ENCODE data around the gene TRNAU1AP.

Gene TRNAU1AP

DNA sequence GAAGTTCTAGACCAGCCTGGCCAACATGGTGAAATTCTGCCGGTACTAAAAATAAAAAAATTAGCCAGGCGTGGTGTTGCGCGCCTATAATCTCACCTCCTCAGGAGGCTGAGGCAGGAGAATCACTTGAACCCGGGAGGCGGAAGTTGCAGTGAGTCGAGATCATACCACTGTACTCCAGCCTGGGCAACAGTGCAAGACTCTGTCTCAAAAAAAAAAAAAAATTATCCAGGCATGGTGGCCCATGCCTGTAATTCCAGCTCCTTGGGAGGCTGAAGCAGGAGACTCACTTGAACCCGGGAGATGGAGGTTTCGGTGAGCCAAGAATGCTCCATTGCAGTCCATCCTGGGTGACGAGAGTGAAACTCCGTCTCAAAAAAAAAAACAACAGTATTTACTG lies 20.7 kb downstream of the TRNAU1AP start:
- TF ChIP-seq, protein P1, sequence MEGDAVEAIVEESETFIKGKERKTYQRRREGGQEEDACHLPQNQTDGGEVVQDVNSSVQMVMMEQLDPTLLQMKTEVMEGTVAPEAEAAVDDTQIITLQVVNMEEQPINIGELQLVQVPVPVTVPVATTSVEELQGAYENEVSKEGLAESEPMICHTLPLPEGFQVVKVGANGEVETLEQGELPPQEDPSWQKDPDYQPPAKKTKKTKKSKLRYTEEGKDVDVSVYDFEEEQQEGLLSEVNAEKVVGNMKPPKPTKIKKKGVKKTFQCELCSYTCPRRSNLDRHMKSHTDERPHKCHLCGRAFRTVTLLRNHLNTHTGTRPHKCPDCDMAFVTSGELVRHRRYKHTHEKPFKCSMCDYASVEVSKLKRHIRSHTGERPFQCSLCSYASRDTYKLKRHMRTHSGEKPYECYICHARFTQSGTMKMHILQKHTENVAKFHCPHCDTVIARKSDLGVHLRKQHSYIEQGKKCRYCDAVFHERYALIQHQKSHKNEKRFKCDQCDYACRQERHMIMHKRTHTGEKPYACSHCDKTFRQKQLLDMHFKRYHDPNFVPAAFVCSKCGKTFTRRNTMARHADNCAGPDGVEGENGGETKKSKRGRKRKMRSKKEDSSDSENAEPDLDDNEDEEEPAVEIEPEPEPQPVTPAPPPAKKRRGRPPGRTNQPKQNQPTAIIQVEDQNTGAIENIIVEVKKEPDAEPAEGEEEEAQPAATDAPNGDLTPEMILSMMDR (IDR thresholded peaks at IDR 0.05; ENCODE audit: extremely low read depth, insufficient read depth, missing control alignments), result no peak
- in situ Hi-C loops (cut with MboI; ENCODE audit: low pct_unique_long_range_greater_than_20kb, low sequenced_read_pairs, unreplicated experiment), result no loop called here
- DNase-seq (ENCODE audit: low spot score), result no peak

DNA sequence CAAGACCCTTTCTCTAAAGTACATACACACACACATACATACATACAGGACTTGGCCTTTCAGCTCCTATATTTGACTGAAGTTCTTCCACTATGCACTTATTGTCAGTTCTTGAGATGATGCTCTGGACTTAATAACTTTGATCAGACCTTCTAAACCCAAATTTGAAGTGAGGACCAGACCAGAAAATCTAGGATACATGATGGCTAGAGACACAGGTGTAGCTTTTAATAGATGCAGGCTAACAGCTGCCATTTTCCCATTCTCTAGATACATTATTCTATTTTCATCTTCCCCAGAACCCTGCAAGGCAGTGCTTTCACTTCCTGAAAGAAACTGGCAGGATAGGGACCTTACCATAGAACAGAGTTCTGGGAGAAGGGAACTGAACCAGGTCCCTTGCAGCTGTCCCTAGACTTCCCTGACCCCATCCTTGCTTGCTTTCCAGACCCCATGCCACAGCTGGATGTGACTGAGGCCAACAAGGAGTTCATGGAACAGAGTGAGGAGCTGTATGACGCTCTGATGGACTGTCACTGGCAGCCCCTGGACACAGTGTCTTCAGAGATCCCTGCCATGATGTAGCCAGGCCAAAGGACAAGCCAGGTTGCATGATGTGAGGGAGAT lies 24.3 kb downstream of the TRNAU1AP start:
- TF ChIP-seq, protein P1 (IDR thresholded peaks at IDR 0.05; ENCODE audit: extremely low read depth, insufficient read depth, missing control alignments), result no peak
- DNase-seq (ENCODE audit: low spot score), result peak; percentile 9
- in situ Hi-C loops (cut with MboI; ENCODE audit: low pct_unique_long_range_greater_than_20kb, low sequenced_read_pairs, unreplicated experiment), result no loop called here

DNA sequence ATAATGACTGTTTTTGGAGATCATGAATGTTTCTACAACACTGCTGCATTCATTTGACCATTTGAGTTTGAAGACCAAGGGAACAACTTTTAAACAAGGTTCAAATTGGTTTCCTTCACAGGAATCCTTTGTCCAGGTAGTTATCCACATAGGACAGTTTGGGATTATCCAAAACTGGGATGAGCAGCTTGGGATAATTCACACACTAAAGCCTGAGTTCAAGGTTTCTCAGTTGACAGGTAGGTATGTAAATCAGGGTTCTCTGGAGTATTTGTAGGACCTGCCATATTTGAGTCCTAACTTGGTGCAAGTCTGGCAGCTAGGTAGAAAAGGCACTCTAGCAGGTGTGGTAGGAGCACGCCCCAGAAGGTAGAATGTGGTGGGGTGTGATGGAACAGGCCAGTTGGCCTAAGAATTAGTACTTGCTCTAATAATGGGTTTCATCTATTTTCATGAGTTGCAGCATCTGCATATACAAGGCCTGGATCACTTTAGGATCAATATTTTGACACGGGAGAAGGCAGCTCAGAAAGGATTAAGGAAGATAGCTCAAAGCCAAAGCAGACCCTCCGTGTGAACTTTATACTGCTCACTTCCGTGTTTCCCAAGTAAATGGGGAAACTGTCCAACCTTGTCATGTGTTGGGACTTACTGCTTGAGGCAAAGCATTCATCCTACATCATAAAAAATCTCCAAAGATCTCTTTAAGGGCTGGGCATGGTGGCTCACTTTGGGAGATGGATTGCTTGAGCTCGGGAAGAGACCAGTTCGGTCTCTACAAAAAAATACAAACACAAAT lies 25.1 kb downstream of the TRNAU1AP start:
- DNase-seq (ENCODE audit: low spot score), result peak; percentile 10
- TF ChIP-seq, protein P1 (IDR thresholded peaks at IDR 0.05; ENCODE audit: extremely low read depth, insufficient read depth, missing control alignments), result no peak
- in situ Hi-C loops (cut with MboI; ENCODE audit: low pct_unique_long_range_greater_than_20kb, low sequenced_read_pairs, unreplicated experiment), result no loop called here

- TF ChIP-seq, protein P1 (IDR thresholded peaks at IDR 0.05; ENCODE audit: extremely low read depth, insufficient read depth, missing control alignments), result no peak
- DNase-seq (ENCODE audit: low spot score), result no peak
- in situ Hi-C loops (cut with MboI; ENCODE audit: low pct_unique_long_range_greater_than_20kb, low sequenced_read_pairs, unreplicated experiment), result no loop called here
Observed at GRCh38 chr1:28578696-28579218, 25.9 kb downstream of the TRNAU1AP start.

DNA sequence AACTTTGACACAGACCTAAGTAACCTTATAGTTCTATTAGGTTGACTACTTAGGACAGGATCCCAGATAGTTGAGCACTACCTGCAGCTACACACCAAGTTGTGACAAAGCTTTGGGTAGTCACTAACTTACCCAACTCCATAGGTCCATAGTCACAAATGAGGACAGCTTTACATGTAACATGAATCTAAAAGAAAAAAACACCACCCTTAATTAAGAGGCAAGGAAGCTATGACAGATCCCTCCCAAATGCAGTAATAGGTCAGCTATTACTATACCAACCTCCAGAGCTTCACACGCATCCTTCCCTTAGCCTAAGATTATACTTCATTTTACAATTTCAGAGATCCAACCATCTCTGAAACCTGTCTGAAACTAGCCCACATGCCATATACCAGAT lies 26.5 kb downstream of the TRNAU1AP start:
- in situ Hi-C loops (cut with MboI; ENCODE audit: low pct_unique_long_range_greater_than_20kb, low sequenced_read_pairs, unreplicated experiment), result no loop called here
- DNase-seq (ENCODE audit: low spot score), result no peak
- TF ChIP-seq, protein P1 (IDR thresholded peaks at IDR 0.05; ENCODE audit: extremely low read depth, insufficient read depth, missing control alignments), result no peak

DNA sequence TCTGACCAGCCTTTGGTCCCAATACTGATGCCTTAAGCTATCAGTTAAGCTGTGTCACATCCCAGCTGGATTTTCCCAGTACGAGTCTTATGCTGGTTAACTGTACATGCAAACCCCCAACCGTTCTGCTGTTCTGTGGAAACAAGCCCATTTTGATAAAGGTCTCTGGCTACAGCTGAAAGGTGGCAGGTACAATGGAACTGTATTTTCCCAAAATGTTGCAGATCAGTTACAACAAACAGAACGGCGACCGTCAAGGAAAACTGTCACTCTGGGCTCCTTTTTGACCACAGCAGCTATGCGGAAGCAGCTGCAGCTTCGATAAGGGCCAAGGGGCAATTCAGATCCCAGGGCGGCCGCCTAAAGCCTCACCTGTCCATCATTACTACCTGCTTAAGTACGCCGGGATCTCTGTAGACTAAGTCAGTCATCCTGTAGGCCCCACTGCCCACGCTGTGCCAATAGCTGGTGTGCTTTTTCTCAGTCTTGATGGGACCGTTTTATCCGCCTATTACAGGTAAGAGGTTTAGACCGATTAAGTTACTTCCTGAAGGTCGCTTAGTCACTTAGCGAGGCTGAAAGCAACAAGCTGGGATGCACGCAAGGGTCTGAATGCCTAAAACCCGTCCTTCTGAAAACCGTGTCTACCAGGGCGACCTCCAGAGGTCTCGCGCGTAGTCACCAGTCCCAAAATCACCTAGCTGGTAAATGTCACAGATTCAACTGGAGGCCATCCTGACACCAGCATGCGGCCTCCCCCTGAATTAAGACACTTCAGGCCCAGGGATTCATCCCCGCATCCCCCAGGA lies 28.0 kb downstream of the TRNAU1AP start:
- peak; percentile 70 for DNase-seq (ENCODE audit: low spot score)
- in situ Hi-C loops (cut with MboI; ENCODE audit: low pct_unique_long_range_greater_than_20kb, low sequenced_read_pairs, unreplicated experiment), result no loop called here
- TF ChIP-seq, protein P1 (IDR thresholded peaks at IDR 0.05; ENCODE audit: extremely low read depth, insufficient read depth, missing control alignments), result peak; percentile 50
